ENCODE data around the gene GNG10. TPM values are rescaled to one million over a fixed set of nuclear protein-coding genes. Genes with fewer than 3 reads are reported as not detected.
A peak's percentile ranks its signal among the peaks of the same experiment; 100 is the strongest.

The GNG10 gene
- total and polyA plus RNA-seq, 9 of the 15 experiments (the other 6 are each of a cell fraction or from before 2014, with no cell fraction given): 13.1 to 37.8 (median 28.4) TPM

GRCh38 chr9:111644195-111644772 lies 17.1 kb upstream of the GNG10 start (continued):
- TF ChIP-seq ZNF318 (IDR thresholded peaks at IDR 0.05; ENCODE audit: borderline replicate concordance in 1 of 2, low read depth in 1 of 2): no peak
- no peak for TF ChIP-seq KLF13 (tag; IDR thresholded peaks at IDR 0.05; ENCODE audit: borderline replicate concordance, low read depth)
- no peak for TF ChIP-seq PPARD (CRISPR knock-in tag; IDR thresholded peaks at IDR 0.05)
- peak; percentile 63; the same call in 1 of the 2 replicates for TF ChIP-seq SMARCA4 (IDR thresholded peaks at IDR 0.05)
- TF ChIP-seq SMARCE1 (IDR thresholded peaks at IDR 0.05): peak; percentile 65; the same call in 1 of the 2 replicates
- TF ChIP-seq ILK (tag; IDR thresholded peaks at IDR 0.05; ENCODE audit: borderline replicate concordance, low read depth): no peak
- TF ChIP-seq MBD2 (IDR thresholded peaks at IDR 0.05; ENCODE audit: borderline replicate concordance, low read depth): no peak
- no peak for TF ChIP-seq TAF9B (IDR thresholded peaks at IDR 0.05; ENCODE audit: partially characterized antibody)
- peak; percentile 71; the same call in 1 of the 2 replicates for TF ChIP-seq DPF2 (IDR thresholded peaks at IDR 0.05)
- TF ChIP-seq HMBOX1 (IDR thresholded peaks at IDR 0.05): peak; percentile 89
- no peak for TF ChIP-seq ZNF57 (CRISPR knock-in tag; IDR thresholded peaks at IDR 0.05)
- no peak for TF ChIP-seq RFX7 (CRISPR knock-in tag; IDR thresholded peaks at IDR 0.05)
- TF ChIP-seq CHD1 (IDR thresholded peaks at IDR 0.05; ENCODE audit: low read length): no peak
- no peak for TF ChIP-seq ZNF695 (CRISPR knock-in tag; IDR thresholded peaks at IDR 0.05)
- TF ChIP-seq PRMT5 (CRISPR knock-in tag; IDR thresholded peaks at IDR 0.05): no peak
- TF ChIP-seq ELK3 (CRISPR knock-in tag; IDR thresholded peaks at IDR 0.05): no peak
- TF ChIP-seq MEF2A (IDR thresholded peaks at IDR 0.05; ENCODE audit: control insufficient read depth, low read depth, low read length): no peak

All from K562 (cell line).